Transverse colon (tissue), 4 donors: ENCODE results near the gene PALLD. TPM values are rescaled to one million over a fixed set of nuclear protein-coding genes. Genes with fewer than 3 reads are reported as not detected.

ENCODE experiments used
- DNase-seq: peaks from one replicate; pipeline ENCODE4 v3.0.0-alpha.2; 2019
- H3K27ac ChIP-seq, 4 donors: fragments of 200-600 bp; sonication (generic); 2 replicates each; pipeline ENCODE4 v1.5.1; 2016 to 2018; ENCODE audit warnings: inconsistent platforms in 4 of 4
- H3K27me3 ChIP-seq: fragments of 200-600 bp; sonication (generic); 2 replicates; pipeline ENCODE4 v1.5.1; 2017; ENCODE audit warnings: inconsistent platforms
- H3K36me3 ChIP-seq, 4 donors: fragments of 200-600 bp; sonication (generic); 2 replicates each; pipeline ENCODE4 v1.5.1; 2017 to 2019; ENCODE audit warnings: inconsistent platforms in 4 of 4
- H3K4me1 ChIP-seq, 4 donors: fragments of 200-600 bp; sonication (generic); 2 replicates each; pipeline ENCODE4 v1.5.1; 2017 to 2020; ENCODE audit warnings: inconsistent platforms in 4 of 4
- H3K4me3 ChIP-seq, 4 donors: fragments of 200-600 bp; sonication (generic); 1 replicate in 1 of 4; 2 replicates in 3 of 4; pipeline versions ENCODE4 v1.5.1 to v1.6.1; 2017 to 2019; ENCODE audit warnings: inconsistent platforms in 4 of 4
- H3K9me3 ChIP-seq, 2 donors: fragments of 200-600 bp; sonication (generic); 2 replicates each; pipeline ENCODE4 v1.5.1; 2017 to 2019; ENCODE audit warnings: inconsistent platforms in 2 of 2
- CTCF ChIP-seq, 5 experiments: fragments of 200-600 bp in 3 of 5; fragments of 450-650 bp in 2 of 5; sonication (generic) in 3 of 5; IDR thresholded peaks; 1 replicate in 2 of 5; 2 replicates in 3 of 5; pipeline ENCODE4 v1.5.1; 2016 to 2017; ENCODE audit warnings: antibody characterized with exemption in 5 of 5, inconsistent platforms in 3 of 5, mild to moderate bottlenecking in 2 of 5, moderate library complexity in 1 of 5
- EP300 ChIP-seq: sonication (generic); formaldehyde crosslinking; IDR thresholded peaks from one replicate; pipeline ENCODE4 v1.6.1; 2017; ENCODE audit warnings: antibody characterized with exemption, low read depth
- POLR2A ChIP-seq: fragments of 450-650 bp; IDR thresholded peaks from one replicate; pipeline ENCODE4 v1.6.1; 2016; ENCODE audit warnings: antibody characterized with exemption, mild to moderate bottlenecking, moderate library complexity
- POLR2AphosphoS5 ChIP-seq, 3 donors: sonication (generic); formaldehyde crosslinking; IDR thresholded peaks; one replicate each; pipeline ENCODE4 v1.6.1; 2016; ENCODE audit warnings: antibody characterized with exemption in 3 of 3
- WGBS, 2 donors: methylation state at CpG; one replicate each; pipeline ENCODE4 v1.1.5; 2018; ENCODE audit warnings: low coverage in 1 of 2; 5-methylcytosine and 5-hydroxymethylcytosine counted together
- in situ Hi-C, 4 donors: fragments of 200-750 bp; cut with MboI; loops; one replicate each; pipeline versions ENCODE4 v1.15.0 to v1.15.1; 2017; ENCODE audit warnings: low sequenced_read_pairs in 3 of 4, low pct_ligation_motif_present in 1 of 4, low pct_unique_long_range_greater_than_20kb in 1 of 4
- intact Hi-C: fragments of 100-400 bp; cut with DNase I; formaldehyde crosslinking; loops from one replicate; pipeline ENCODE4 v1.15.1; 2023; ENCODE audit warnings: low total_unique reads
- total RNA-seq, 4 donors: library from RNA; depleted of rRNA; stranded (reverse); fragments of >200 nt; gene quantifications; one replicate each; pipeline ENCODE4 v1.1.0, GENCODE V29; 2016

PALLD gene
- total RNA-seq, 4 donors from 2014 or later: 230 to 309 (median 278) TPM

GRCh38 chr4:168677063-168677462 is 180.2 kb downstream of the PALLD start:
- Histone ChIP-seq H3K27me3 (no peaks in the 10 kb centered on the region), H3K9me3 (no peaks in the 10 kb centered on the region), H3K27ac (no peak overlapping the region), H3K36me3 (no peaks in the 10 kb centered on the region), H3K4me3 (no peak overlapping the region), H3K4me1 (peaks cover 0 to 8% (median 0%) of the 10 kb centered on the region in 4 donors)
- TF ChIP-seq POLR2A (no peak), CTCF (IDR thresholded peaks at IDR 0.05) (no peak), POLR2AphosphoS5 (IDR thresholded peaks at IDR 0.05) (no peak), EP300 (no peak)
- WGBS, 2 donors: 85 to 100% methylated on average over 6 of the region's 6 CpGs
- DNase-seq: no peak
- intact Hi-C loops (no loop called here), in situ Hi-C loops (no loop called here)

- intact Hi-C loops: no loop called here
- 93 to 94% methylated on average over 7 to 11 of the region's 11 CpGs for WGBS, 2 donors
- H3K27me3 ChIP-seq: no peaks in the 10 kb centered on the region
- no peak overlapping the region for H3K4me3 ChIP-seq
- TF ChIP-seq POLR2A (no peak), EP300 (no peak), CTCF (IDR thresholded peaks at IDR 0.05) (no peak), POLR2AphosphoS5 (IDR thresholded peaks at IDR 0.05) (no peak)
- DNase-seq: no peak
- no peaks in the 10 kb centered on the region for H3K36me3 ChIP-seq
- no peaks in the 10 kb centered on the region for H3K9me3 ChIP-seq
- no peak overlapping the region for H3K27ac ChIP-seq
- in situ Hi-C loops: no loop called here
- peaks cover 0 to 8% (median 0%) of the 10 kb centered on the region in 4 donors for H3K4me1 ChIP-seq
Measured at GRCh38 chr4:168677879-168678278, 181.0 kb downstream of the PALLD start.

GRCh38 chr4:168678751-168679366 is 182.0 kb downstream of the PALLD start:
- Histone ChIP-seq H3K4me1 (peaks cover 0 to 8% (median 0%) of the 10 kb centered on the region in 4 donors), H3K27me3 (no peaks in the 10 kb centered on the region), H3K36me3 (no peaks in the 10 kb centered on the region), H3K9me3 (no peaks in the 10 kb centered on the region), H3K4me3 (no peak overlapping the region), H3K27ac (no peak overlapping the region)
- intact Hi-C loops (no loop called here), in situ Hi-C loops (no loop called here)
- TF ChIP-seq CTCF (IDR thresholded peaks at IDR 0.05) (no peak), POLR2AphosphoS5 (IDR thresholded peaks at IDR 0.05) (no peak), POLR2A (no peak), EP300 (no peak)
- no peak for DNase-seq
- 89% methylated on average over 7 to 8 of the region's 8 CpGs for WGBS, 2 donors

- Histone ChIP-seq H3K27ac (no peak overlapping the region), H3K4me3 (no peak overlapping the region), H3K36me3 (no peaks in the 10 kb centered on the region), H3K4me1 (peaks cover 0 to 4% (median 0%) of the 10 kb centered on the region in 4 donors), H3K27me3 (no peaks in the 10 kb centered on the region), H3K9me3 (no peaks in the 10 kb centered on the region)
- intact Hi-C loops: no loop called here
- TF ChIP-seq CTCF (IDR thresholded peaks at IDR 0.05): no peak
- TF ChIP-seq POLR2AphosphoS5 (IDR thresholded peaks at IDR 0.05): no peak
- no peak for TF ChIP-seq POLR2A
- no peak for TF ChIP-seq EP300
- in situ Hi-C loops: no loop called here
- DNase-seq: no peak
- WGBS, 2 donors: 94% methylated on average over 3 of the region's 3 CpGs; no CpG with 5 or more reads in 1 of the 2 donors
Measured at GRCh38 chr4:168679397-168679796, 182.5 kb downstream of the PALLD start.
